Bone marrow (tissue), 2 donors: ENCODE data around the gene COP1.
"Not testable (repeated sequence)": the region's sequence is repeated elsewhere in the genome, so short reads cannot be mapped to it uniquely, and the experiment has no call there.

ENCODE experiments used
- DNase-seq, 2 donors: peaks; one replicate each; lab custom pipeline; 2025; lab: John Stamatoyannopoulos, UW

COP1 gene

DNA sequence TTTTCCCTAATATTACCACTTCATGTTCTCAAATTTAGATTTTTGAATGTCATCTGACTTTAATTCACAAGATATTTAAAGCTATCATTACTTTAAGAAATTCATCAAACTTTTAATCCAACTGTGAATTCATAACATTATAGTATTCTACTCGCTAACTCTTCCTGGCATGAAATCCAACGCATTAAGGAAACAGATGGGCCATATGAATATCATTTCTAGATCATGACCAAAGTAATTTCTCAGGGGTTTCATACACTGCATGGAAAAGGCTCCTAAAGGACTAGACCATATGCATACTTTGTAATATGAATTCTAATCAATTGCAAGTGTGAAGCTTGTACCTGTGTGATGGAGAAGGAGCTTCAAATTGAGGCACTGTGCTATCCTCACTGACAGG lies 72.4 kb downstream of the COP1 start:
- no peak for DNase-seq

DNA sequence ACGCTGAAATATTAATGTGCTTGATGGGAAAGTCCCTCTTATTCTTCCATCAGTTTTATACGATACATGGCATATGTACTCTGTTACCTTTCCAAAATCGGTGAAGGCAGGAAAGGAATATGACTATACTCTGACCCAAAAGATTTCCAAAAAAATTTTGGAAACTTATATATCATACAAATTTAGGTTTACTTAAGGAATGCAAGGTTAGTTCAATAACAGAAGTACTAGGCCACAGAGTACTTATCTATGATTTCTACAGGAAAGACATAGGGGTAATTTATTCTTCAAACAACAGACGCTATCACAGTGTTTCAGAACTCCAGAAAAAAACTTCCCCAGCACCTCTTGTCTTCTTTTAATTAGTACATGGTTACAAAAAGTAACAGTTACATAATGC lies 84.8 kb downstream of the COP1 start:
- DNase-seq = no peak

DNA sequence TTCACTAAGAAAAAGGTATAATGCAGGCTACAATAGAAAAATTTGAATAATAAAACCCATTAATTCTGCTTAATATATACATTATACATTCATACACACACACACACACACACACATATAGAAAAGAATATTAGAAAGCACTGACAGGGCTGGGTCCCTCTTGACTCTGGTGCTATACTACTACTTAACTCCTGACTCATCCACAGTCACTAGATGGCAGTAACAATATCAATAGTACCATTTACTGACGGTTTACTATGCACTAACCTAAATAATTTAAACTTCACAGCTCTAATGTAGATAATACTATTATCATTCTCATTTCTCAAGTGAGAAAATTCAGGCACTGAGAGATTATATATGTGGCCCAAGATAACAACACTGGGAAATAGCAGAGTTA lies 87.5 kb downstream of the COP1 start:
- DNase-seq = no peak

DNA sequence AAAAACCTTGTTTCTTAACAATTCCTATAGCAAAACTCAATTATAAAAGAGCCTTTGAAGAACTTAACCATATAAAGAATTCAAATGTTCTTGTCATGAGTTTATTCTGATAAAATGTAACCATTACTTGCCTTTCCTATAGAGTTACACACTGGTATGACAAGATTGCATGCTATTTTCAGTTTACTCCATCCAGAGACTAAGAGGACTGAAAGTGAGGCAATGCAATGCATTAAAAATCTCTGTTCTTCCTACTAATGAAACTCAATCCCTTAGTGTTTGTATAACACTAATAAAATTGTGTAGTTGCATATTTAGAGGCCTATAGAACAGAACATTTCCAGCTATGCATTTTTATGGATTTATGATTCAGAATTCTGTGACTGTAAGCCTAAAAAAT lies 88.1 kb downstream of the COP1 start:
- DNase-seq = no peak

DNA sequence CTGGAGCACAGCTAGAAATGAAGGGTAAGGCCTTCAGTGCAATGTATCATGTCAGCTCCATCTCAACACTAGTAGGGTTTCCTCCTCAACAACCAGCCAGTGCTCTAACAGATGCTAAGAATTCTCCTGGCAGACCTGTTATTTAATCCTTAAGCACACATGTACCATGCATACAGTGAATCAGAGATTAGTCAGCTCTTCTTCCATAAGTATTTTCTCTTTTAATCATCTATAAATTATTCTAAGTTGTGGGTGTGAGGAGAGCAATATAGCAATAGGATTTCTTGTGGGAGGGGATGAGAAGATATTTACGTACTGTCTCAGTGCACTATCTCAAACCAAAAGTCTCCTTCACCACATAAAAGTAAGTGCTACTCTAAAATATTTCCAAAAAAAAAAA lies 95.3 kb downstream of the COP1 start:
- no peak for DNase-seq

DNA sequence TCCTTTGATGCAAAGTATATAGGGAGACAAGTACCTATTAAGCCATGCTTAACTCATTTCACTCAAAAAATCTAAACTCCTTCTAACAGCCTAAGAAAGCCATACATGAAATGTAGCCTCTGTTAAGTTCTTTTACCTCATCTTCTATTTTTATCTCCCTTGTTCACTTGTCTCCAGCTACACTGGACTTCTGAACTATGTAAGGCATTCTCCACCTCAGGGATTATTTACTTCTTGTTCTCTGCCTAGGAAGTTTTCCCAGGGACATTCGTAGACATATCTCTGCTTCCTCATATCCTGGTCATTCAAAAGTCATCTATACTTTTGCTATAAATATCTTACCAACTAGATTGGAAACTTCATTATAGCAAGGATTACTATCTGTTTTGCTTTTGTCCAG lies 96.9 kb downstream of the COP1 start:
- no peak for DNase-seq

DNA sequence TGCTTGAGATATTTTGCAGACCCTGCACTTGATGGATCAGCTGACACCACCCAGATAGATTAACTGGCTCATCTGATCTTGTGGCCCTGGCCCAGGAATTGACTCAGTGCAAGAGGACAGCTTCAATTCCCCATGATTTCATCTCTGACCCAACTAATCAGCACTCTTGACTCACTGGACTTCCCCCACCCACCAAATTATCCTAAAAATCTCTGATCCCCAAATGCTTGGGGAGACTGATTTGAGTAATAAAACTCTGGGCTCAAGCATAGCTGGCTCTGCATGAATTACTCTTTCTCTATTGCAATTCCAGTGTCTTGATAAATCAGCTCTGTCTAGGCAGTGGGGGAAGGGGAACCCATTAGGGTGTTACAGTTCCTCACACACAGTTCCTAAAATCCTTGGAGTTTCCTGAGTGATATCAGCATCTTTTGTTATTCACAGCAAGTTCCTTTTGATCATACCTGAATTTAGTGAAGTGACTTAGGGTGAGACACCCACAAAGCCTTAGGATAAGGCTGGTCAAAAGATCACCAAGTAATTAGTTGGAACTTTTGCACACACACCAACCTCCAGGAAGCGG lies 104.2 kb downstream of the COP1 start:
- DNase-seq = peak in 1 of 2 donors; percentile 10

DNA sequence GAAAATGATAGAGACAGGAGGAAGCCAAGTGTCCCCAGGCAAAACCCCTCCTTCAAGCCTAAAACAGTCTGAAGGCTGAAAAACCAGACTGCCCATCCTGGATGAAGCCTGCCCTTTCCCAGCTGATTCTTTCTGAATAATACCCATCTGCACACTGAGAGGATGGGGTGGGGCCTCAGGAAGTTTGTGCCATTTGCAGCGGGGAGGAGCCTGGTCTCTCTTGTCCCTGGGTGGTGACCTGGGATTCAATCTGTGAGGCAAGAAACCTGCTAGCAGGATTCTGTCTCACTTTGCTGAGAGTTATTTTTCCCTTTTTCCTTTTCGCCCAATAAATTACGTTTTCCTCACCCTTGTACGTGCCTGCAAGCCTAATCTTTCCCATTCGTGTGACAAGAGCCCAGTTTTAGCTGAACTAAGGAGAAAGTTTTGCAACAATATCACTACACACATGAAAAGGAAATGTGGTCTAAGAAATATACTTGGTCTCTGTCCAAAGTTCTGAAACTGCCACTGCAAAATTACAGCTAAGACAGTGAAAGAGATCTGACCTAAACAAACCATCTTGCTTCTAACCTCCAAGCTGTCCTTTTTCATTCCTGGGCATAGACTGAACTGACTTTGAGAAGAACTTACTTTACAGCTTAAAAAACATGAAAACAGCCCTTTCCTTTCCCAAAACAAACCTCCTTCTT lies 105.0 kb downstream of the COP1 start:
- DNase-seq = no peak

DNA sequence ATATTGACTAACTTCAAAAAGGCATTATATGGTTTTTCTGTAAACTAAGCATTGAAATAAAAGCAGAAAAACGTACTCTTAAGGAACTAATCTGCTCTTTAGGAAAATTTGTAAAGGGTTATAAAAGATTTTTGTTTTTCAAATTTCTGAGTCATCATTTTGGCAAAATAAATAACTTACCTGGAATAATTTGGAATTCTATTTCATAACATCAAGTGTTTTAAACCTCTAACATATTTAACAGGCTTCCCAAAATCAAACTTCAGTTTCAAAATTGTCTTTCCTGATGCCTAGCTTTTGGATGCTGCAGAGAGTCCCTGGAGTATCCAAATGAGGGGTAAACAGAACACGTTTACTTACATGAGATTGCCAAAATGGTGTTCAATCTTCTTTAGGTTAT lies 108.5 kb downstream of the COP1 start:
- DNase-seq = no peak

DNA sequence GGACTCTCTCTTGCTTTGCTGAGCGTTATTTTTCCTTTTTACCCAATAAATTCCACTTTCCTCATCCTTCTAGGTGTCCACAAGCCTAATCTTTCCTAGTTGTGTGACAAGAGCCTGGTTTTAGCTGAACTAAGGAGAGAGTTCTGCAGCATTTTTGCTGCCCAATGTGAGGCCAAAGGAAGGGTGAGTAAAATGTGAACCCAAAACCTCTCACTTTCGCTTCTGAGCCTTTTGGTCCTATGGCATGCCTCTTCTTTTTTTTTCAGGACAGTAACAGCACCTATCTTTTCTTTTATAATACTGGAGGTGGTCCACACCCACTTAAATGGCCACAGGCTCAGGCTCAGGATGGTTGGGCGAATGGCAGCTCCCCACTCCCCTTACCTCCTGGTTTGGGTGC lies 111.1 kb downstream of the COP1 start:
- DNase-seq = no peak

DNA sequence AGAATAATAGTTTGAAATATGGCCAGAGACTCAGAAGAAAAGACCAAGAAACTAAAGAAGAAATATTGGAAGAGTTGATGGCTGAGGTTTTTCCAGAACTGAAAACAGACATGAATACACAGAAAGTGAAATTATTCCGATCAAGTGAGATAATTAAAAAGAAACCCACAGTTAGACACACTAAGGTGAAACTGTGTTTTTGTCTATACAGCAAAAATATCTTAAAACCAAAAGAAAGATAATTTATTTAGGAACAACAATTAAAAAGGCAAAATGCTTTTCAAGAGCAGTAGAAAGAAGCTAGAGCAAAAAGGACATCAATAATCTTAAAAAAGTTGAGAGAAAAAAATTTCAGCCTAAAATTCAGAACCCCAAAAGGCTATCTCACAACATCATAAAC lies 116.3 kb downstream of the COP1 start:
- no peak for DNase-seq

DNA sequence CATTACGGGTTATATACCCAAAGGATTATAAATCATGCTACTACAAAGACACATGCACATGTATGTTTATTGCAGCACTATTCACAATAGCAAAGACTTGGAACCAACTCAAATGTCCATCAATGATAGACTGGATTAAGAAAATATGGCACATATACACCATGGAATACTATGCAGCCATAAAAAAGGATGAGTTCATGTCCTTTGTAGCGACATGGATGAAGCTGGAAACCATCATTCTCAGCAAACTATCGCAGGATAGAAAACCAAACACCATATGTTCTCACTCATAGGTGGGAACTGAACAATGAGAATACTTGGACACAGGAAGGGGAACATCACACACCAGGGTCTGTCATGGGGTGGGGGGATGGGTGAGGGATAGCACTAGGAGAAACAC lies 119.3 kb downstream of the COP1 start:
- not testable (repeated sequence) for DNase-seq

DNA sequence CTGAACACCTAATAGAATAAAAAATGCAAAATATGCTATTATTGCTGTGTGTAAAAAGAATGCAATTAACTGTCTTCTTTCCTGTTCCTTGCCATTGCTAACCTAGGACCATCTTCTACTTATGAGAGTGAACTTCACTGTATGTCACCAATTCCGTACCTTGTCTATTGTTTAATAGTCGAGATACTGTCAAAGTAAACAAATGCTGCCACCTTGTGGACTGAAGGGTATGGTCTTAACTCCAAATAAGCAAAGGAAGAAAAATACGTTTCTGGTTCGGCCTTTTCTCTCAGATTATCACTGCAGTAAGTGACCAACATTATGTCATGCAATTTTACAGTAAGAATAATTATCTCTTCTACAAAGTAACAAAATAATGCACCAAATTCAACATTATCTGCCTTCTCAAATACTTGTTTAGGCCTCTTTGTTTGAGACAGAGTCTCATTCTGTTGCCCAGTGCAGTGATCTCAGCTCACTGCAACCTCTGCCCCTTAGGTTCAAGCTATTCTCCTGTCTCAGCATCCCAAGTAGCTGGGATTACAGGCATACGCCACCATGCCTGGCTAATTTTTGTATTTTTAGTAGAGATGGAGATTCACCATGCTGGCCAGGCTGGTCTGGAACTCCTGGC lies 133.4 kb downstream of the COP1 start:
- peak in 1 of 2 donors; percentile 27 for DNase-seq

DNA sequence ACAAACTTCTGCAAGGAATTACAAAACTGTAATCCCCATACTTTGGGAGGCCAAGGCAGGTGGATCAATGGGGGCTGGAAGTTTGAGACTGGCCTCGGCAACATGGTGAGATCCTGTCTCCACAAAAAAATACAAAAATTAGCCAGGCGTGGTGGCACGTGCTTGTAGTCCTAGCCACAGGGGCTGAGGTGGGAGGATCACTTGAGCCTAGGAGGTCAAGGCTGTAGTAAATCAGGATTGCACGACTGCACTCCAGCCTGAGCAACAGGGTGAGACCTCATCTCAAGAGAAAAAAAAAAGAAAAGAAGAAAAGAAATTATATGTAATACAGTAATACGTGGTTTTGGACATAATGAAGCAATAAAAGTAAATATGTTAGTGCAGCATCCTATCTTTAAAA lies 138.2 kb downstream of the COP1 start:
- DNase-seq = no peak

DNA sequence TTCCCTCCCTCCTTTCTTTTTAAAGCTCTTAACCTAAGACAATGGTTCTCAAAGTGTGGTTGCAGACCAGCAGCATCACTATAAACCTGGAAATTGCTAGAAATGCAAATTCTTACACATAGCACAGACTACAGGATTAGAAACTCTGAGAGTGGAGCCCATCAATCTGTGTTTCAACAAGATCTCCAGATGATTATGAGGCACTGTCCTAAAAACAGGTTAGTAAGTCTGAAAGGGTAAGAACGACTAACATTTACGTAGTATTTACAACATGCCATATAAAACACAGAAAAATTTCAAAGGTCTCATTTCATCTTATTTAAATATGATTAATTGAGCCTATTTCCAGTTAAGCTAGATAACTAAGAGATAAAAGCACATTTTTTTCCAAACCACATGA lies 138.8 kb downstream of the COP1 start:
- no peak for DNase-seq

DNA sequence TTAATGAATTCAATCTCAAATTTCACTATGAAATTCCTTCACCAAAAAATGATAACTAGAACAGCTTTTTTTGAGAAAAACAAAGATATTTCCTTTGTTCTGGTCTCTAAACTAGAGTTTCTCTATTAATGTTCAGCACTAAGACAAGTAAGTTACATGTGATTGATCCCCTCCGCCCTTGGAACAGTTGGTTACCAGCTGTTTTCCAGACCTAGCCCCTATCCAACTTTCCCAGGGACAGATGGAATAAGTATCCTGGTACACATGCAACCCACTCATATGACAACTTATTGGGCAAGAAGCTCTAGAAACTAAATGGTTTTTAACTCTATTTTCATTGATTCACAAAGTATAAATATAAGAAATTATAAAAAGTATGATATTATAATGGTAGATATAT lies 140.4 kb downstream of the COP1 start:
- no peak for DNase-seq

DNA sequence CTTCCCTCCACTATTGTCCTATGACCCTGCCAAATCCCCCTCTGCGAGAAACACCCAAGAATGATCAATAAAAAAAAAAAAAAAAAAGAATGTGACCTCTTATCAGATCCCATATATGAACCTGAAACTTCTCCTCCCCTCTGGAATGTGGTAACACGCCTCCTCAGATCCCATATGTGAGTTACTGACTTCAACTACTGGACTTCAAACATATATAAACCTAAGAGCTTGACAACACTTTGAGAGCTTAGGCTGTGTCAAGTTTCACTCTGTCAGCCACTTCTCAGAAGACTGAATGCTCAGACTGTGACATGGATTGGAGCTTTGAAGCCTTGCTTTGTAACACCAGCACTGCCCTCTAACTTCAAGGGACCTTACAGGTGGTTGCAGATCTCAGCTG lies 148.4 kb downstream of the COP1 start:
- DNase-seq = no peak

DNA sequence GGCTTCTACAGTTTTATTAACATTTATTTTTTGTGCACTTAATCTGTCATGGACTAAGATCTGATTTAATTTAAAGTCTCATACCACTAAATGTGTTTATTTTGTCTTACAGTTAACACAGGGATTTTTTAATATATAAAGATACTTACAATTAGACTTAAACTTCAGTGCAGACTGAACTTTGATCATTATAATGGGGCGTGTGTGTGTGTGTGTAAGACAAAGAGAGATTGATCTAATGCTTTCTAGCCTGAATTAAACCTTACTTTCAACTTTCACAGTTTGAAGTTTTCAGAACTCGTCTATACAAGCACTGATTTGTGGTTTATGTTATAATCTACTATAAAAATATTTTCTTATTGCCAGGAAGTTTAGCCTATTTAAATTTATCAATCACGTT lies 150.8 kb downstream of the COP1 start:
- DNase-seq = no peak

DNA sequence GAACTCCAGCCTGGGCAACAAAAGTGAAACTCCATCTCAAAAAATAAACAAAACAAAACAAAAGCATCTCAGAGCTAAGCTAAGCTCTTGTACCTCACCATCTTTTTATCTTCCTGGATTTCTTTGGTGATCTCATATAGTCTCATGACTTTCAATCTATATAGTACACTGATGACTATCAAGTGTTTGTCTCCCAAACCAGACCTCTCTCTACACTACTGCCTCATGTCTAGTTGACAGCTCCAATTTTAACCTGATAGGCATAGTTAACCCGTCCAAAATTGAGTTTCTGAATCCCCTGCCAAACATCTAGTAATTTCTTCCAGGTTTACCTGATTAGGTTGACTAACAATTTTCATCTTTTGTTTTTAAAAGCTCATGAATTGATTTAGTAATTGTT lies 151.7 kb downstream of the COP1 start:
- no peak for DNase-seq

DNA sequence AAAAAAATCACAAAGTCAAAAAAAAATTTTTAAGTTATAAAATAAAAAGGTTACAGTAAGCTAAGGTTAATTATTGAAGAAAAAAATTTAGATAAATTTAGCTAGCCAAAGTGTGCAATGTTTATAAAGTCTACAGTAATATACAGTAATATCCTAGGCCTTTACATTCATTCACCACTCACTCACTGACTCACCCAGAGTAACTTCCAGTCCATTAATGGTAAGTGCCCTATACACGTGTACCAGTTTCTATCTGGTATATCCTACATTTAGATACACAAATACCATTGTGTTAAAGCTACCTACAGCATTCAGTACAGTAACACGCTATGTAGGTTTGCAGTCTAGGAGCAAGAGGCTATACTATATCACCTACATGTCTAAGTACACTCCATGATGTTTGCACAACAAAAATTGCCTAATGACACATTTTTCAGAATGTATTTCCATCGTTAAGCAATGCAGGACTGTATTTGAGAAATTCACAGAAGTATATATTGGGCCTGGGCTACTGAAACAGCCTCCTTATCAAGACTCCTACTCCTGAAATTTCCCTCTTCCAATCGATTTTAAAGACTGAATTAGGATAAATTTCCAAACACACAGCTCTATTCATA lies 155.1 kb downstream of the COP1 start:
- DNase-seq = no peak

DNA sequence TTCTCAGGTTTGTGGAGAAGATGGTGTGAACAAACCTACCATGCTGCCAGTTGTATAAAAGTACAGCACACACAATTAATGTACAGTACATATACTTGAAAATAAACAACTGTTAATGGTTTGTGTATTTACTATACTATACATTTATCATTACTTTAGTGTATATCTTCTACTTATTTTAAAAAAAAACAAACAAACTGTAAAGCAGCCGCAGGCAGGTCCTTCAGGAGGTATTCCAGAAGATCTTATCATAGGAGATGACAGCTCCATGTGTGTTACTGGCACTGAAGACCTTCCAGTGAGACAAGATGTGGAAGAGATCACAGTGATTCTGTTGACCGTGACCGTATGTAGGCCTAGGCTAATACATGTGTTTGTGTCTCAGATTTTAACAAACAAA lies 155.7 kb downstream of the COP1 start:
- DNase-seq = no peak

DNA sequence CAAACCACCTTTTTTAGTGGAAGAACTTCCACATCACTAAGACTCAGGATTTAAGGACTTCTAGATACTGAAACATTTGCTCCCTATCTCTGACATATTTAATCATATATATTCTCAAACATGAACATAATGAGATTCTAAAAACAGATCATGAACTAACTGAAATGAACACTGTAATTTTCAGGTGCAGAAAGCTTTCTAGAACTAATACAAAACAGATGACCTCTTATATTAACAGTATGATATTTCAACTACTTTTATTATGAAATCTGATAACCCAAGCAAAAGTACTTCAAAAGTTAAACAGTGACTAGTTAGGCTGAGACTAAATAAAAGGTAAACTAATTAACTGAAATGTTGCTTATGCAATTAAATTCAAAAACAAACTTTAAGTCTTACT lies 157.5 kb downstream of the COP1 start:
- DNase-seq = no peak

DNA sequence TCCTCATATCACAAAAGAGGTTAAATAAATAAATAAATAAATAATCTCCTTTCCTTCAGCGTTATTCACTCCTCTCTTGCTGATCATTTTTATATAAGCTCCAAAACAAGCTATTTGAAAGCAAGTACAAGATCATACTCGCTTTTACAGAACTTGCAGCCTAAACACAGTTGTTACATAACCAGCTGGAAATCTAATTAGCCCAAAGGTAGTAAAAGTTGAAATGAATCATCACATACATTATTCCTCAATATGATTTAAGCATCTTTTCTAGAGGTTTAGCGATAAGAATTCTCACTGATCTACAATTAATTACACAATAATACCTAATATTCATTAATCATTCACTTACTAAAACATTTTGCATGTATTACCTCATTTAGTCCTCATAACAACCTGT lies 160.2 kb downstream of the COP1 start:
- no peak for DNase-seq
